Astrocyte (in vitro differentiated cells and primary cell): ENCODE data around the gene KRT74. TPM values are rescaled to one million over a fixed set of nuclear protein-coding genes. Genes with fewer than 3 reads are reported as not detected.
"Not testable (repeated sequence)": the region's sequence is repeated elsewhere in the genome, so short reads cannot be mapped to it uniquely, and the experiment has no call there.

ENCODE experiments used
- DNase-seq: peaks from one replicate; pipeline ENCODE4 v3.0.0-alpha.2; 2010; ENCODE audit warnings: low read depth
- FAIRE-seq: peaks from 2 replicates; lab custom pipeline; 2011; peaks lifted over from hg19 to GRCh38; lab: Jason Lieb, UNC
- H2AFZ ChIP-seq: 2 replicates; pipeline ENCODE4 v1.6.0; 2012; ENCODE audit warnings: low read depth, low read length, inconsistent platforms
- H3K27ac ChIP-seq: 2 replicates; pipeline ENCODE4 v1.5.1; 2011; ENCODE audit warnings: low read depth, low read length, inconsistent platforms
- H3K27me3 ChIP-seq: 2 replicates; pipeline ENCODE4 v1.6.0; 2011; ENCODE audit warnings: low read length, inconsistent platforms; ENCODE audit not compliant: insufficient read depth
- H3K36me3 ChIP-seq: 2 replicates; pipeline ENCODE4 v1.5.1; 2011; ENCODE audit warnings: low read length, inconsistent platforms; ENCODE audit not compliant: insufficient read depth
- H3K4me1 ChIP-seq: 2 replicates; pipeline ENCODE4 v1.5.1; 2011; ENCODE audit warnings: low read length, inconsistent platforms; ENCODE audit not compliant: insufficient read depth
- H3K4me2 ChIP-seq: 2 replicates; pipeline ENCODE4 v1.6.0; 2012; ENCODE audit warnings: low read length, inconsistent platforms
- H3K4me3 ChIP-seq: 2 replicates; pipeline ENCODE4 v1.5.1; 2011; ENCODE audit warnings: low read depth, mild to moderate bottlenecking, low read length, inconsistent platforms; ENCODE audit not compliant: insufficient read depth
- H3K79me2 ChIP-seq: 2 replicates; pipeline ENCODE4 v1.6.0; 2012; ENCODE audit warnings: mild to moderate bottlenecking, low read length, inconsistent platforms; ENCODE audit not compliant: insufficient read depth
- H3K9ac ChIP-seq: 2 replicates; pipeline ENCODE4 v1.6.0; 2012; ENCODE audit warnings: mild to moderate bottlenecking, low read length, inconsistent platforms
- H3K9me3 ChIP-seq: 2 replicates; pipeline ENCODE4 v1.5.1; 2012; ENCODE audit warnings: low read depth, mild to moderate bottlenecking, low read length, inconsistent platforms; ENCODE audit not compliant: insufficient read depth
- H4K20me1 ChIP-seq: 2 replicates; pipeline ENCODE4 v1.6.0; 2012; ENCODE audit warnings: low read length, inconsistent platforms; ENCODE audit not compliant: insufficient read depth
- H3K27ac Mint-ChIP-seq: one replicate; pipeline ENCODE4 v1.8.0; 2021; ENCODE audit warnings: mild to moderate bottlenecking, mixed read lengths; ENCODE audit not compliant: unreplicated experiment
- H3K27me3 Mint-ChIP-seq: one replicate; pipeline ENCODE4 v1.8.0; 2021; ENCODE audit warnings: low read depth, mixed read lengths; ENCODE audit not compliant: unreplicated experiment
- H3K36me3 Mint-ChIP-seq: one replicate; pipeline ENCODE4 v1.8.0; 2021; ENCODE audit warnings: low read depth, mixed read lengths; ENCODE audit not compliant: unreplicated experiment
- H3K4me1 Mint-ChIP-seq: one replicate; pipeline ENCODE4 v1.8.0; 2021; ENCODE audit warnings: low read depth, mixed read lengths; ENCODE audit not compliant: unreplicated experiment
- H3K4me3 Mint-ChIP-seq: one replicate; pipeline ENCODE4 v1.8.0; 2021; ENCODE audit warnings: mild to moderate bottlenecking, moderate library complexity, mixed read lengths; ENCODE audit not compliant: unreplicated experiment
- H3K9me3 Mint-ChIP-seq: one replicate; pipeline ENCODE4 v1.8.0; 2021; ENCODE audit warnings: mild to moderate bottlenecking, mixed read lengths; ENCODE audit not compliant: unreplicated experiment
- CTCF ChIP-seq: IDR thresholded peaks from 2 replicates; pipeline ENCODE4 v1.5.1; 2011; ENCODE audit warnings: low read depth, mild to moderate bottlenecking, inconsistent platforms, low read length, moderate library complexity; ENCODE audit not compliant: insufficient read depth
- EZH2 ChIP-seq: IDR thresholded peaks from 2 replicates; pipeline ENCODE4 v1.6.1; 2012; ENCODE audit warnings: mild to moderate bottlenecking, low read length, inconsistent platforms; ENCODE audit not compliant: insufficient read depth
- total RNA-seq: library from RNA; stranded (reverse); gene quantifications from 2 replicates; pipeline ENCODE4 v1.2.1, GENCODE V29; 2021

The KRT74 gene
- total RNA-seq, 1 donor from 2014 or later, result not detected

GRCh38 chr12:52600071-52600470 is 26.4 kb upstream of the KRT74 start:
- no peak overlapping the region for H3K4me2 ChIP-seq
- H2AFZ ChIP-seq, result no peak overlapping the region
- H3K9me3 ChIP-seq, result no peaks in the 10 kb centered on the region
- H3K36me3 ChIP-seq, result no peaks in the 10 kb centered on the region
- no peak overlapping the region for H3K4me3 Mint-ChIP-seq
- peaks cover 39% of the 10 kb centered on the region for H3K27me3 Mint-ChIP-seq
- DNase-seq (no peak), FAIRE-seq (no peak)
- no peak overlapping the region for H3K27ac Mint-ChIP-seq
- H3K79me2 ChIP-seq, result no peaks in the 10 kb centered on the region
- TF ChIP-seq CTCF, result no peak
- TF ChIP-seq EZH2, result no peak
- H3K4me1 Mint-ChIP-seq, result peaks cover 5% of the 10 kb centered on the region
- H3K27ac ChIP-seq, result no peak overlapping the region
- peaks cover 61% of the 10 kb centered on the region for H3K27me3 ChIP-seq
- H3K9me3 Mint-ChIP-seq, result peaks cover 7% of the 10 kb centered on the region
- H4K20me1 ChIP-seq, result no peaks in the 10 kb centered on the region
- no peak overlapping the region for H3K9ac ChIP-seq
- H3K4me1 ChIP-seq, result no peaks in the 10 kb centered on the region
- H3K4me3 ChIP-seq, result no peak overlapping the region
- H3K36me3 Mint-ChIP-seq, result peaks cover 2% of the 10 kb centered on the region

GRCh38 chr12:52598966-52599365 is 25.3 kb upstream of the KRT74 start:
- no peak for FAIRE-seq
- H3K27me3 ChIP-seq, result peaks cover 58% of the 10 kb centered on the region
- no peak for DNase-seq
- Mint-ChIP-seq H3K4me1 (peaks cover 5% of the 10 kb centered on the region), H3K27ac (no peak overlapping the region), H3K27me3 (peaks cover 37% of the 10 kb centered on the region), H3K4me3 (no peak overlapping the region), H3K36me3 (peaks cover 2% of the 10 kb centered on the region), H3K9me3 (peaks cover 5% of the 10 kb centered on the region)
- no peaks in the 10 kb centered on the region for H4K20me1 ChIP-seq
- no peak overlapping the region for H3K4me3 ChIP-seq
- no peak overlapping the region for H2AFZ ChIP-seq
- no peaks in the 10 kb centered on the region for H3K9me3 ChIP-seq
- H3K9ac ChIP-seq, result no peak overlapping the region
- TF ChIP-seq CTCF, result no peak
- no peak for TF ChIP-seq EZH2
- H3K4me2 ChIP-seq, result no peak overlapping the region
- H3K36me3 ChIP-seq, result no peaks in the 10 kb centered on the region
- no peaks in the 10 kb centered on the region for H3K79me2 ChIP-seq
- H3K4me1 ChIP-seq, result no peaks in the 10 kb centered on the region
- H3K27ac ChIP-seq, result no peak overlapping the region

GRCh38 chr12:52594237-52594636 is 20.6 kb upstream of the KRT74 start:
- not testable (repeated sequence) for H3K4me1 ChIP-seq, H3K9me3 ChIP-seq, H3K27ac ChIP-seq, H3K36me3 ChIP-seq, H3K36me3 Mint-ChIP-seq, H3K4me3 Mint-ChIP-seq, FAIRE-seq, H3K4me3 ChIP-seq, H4K20me1 ChIP-seq, H3K4me1 Mint-ChIP-seq, H3K27ac Mint-ChIP-seq, H2AFZ ChIP-seq, H3K79me2 ChIP-seq, H3K9ac ChIP-seq, DNase-seq, H3K4me2 ChIP-seq
- H3K27me3 ChIP-seq, result peaks cover 28% of the 10 kb centered on the region
- Mint-ChIP-seq H3K27me3 (peaks cover 56% of the 10 kb centered on the region), H3K9me3 (peaks cover 14% of the 10 kb centered on the region)
